ENCODE results near the gene TAF10.

- TF ChIP-seq CTCF (IDR thresholded peaks at IDR 0.05): peak in 5 of 7 experiments; percentile 20 to 64 (median 45)
- peak; percentile 70 to 76 (median 71) for TF ChIP-seq POLR2A (IDR thresholded peaks at IDR 0.05)
Observed at GRCh38 chr11:6603287-6604080, 8.5 kb downstream of the TAF10 start, which contains the start of the genes ILK and RRP8.
